ENCODE results near the gene DNAJA1.

The DNAJA1 gene

DNA sequence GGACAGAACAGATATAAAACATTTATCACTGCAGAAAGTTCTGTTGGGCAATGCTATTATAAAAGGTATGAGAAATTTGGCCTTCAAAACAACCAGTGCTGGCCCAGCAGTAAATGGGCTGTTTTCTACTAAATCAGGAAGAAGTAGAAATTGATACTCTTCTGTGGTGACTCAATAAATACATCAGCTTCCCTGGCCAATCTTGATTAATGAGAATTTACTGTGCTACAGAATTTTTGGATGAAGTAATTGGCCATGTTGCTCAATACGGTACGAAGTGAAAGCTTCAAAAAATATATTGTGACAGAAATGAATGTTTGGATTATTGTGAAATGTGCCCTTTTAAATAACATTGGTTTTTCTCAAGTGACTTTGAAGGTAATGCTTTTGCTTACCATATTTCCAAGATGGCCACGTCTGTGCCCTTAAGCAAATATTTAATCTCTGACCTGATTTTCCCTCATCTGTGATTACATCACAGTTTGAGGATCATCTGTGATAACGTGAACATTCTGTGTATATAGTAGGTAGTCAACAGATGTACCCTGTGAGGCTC lies 4.2 kb downstream of the DNAJA1 start:
- DNase-seq: no peak

DNA sequence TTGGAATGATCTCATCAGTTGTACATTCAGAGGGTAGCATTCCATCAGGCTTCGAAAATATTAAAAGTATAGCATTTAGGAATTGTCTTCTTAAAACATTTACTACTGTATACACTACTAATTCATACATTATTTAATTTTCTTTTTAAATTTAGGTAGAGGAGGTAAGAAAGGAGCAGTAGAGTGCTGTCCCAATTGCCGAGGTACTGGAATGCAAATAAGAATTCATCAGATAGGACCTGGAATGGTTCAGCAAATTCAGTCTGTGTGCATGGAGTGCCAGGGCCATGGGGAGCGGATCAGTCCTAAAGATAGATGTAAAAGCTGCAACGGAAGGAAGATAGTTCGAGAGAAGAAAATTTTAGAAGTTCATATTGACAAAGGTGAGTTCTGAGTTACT lies 5.2 kb downstream of the DNAJA1 start:
- DNase-seq: no peak

DNA sequence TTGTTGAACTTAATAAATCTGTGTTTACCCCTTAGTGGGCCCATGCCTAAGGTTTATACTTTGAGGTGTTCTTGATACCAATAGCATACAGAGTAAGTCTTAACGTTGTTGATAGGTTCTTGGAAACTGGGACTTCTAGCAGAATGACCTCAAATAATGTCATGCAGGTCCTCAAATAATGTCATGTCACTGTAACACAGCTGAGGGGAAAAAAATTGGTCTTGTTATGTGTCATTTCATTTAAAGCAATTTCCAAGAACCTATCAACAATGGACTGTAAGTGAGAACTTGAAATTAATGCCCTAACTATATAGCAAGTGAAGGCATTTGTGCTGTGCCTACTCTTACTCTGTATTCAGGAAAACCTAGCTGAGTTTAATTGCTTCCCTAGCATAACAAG lies 7.2 kb downstream of the DNAJA1 start:
- DNase-seq: no peak

DNA sequence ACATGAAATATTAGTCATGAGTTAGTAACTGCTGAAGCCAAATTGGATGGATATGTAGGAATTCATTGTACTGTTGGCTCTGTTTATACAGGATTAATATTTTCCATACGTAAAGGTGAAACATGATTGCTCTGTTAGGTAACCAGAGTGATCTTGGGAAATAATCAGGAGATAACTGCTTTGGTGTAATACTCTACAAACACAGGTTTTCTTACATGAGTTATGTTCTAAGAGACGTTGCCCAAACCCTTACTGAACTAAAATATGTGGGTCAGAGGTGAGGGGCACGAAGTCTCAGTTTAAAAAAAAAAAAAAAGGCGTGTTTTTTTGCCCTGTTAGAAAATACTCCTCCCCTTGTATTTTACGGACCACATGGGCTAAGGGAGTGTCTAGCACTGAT lies 7.8 kb downstream of the DNAJA1 start:
- no peak for DNase-seq

DNA sequence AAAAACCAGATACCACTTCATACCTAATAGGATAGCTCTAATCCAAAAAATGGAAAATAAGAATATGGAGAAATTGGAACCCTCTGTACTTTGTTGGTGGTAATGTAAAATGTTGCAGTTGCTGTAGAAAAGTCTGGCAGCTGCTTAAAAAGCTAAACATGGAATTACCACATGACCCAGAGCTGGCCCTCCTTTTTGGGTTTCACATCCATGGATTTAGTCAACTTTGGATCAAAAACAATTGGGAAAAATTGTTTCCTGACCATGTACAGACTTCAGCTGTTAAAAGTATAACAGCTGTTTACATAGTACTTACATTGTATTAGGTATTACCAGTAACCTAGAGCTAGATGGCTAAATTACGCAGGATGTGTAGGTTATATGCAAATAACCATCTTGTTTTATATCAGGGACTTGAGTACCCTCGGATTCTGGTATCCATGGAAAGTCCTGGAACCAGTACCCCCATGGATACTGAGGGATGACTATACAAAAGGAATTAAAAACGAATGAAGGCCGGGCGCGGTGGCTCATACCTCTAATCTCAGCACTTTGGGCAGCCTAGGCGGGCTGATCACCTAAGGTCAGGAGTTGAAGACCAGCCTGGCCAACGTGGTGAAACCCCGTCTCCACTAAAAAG lies 15.8 kb downstream of the DNAJA1 start:
- DNase-seq: no peak

DNA sequence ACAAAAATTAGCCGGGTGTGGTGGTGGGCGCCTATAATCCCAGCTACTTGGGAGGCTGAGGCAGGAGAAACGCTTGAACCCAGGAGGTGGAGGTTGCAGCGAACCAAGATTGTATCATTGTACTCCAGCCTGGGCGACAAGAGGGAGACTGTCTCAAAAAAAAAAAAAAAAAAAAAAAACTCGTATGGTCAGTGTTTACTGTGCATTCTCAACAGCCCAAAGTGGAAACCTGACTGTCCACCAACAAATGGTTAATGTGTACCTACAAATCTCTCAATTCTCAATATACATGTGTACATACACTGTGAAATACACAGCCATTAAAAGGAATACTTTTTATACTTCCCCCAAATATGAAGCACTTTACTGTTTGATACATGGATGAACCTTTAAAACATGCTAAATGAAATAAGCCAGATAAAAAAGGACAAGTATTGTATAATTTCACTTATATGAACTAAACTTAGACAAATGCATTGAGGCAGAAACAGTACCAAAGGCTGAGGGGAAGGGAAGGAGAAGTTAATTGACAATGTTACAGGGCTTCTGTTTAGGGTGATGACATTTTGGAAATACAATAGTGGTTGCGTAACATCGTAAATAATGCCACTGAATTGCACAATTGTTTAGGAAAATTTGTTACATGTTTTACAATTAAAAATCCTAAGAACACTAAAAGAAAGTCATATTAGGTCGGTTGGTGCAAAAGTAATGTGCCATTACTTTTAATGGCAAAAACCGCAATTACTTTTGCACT lies 16.5 kb downstream of the DNAJA1 start:
- no peak for DNase-seq

DNA sequence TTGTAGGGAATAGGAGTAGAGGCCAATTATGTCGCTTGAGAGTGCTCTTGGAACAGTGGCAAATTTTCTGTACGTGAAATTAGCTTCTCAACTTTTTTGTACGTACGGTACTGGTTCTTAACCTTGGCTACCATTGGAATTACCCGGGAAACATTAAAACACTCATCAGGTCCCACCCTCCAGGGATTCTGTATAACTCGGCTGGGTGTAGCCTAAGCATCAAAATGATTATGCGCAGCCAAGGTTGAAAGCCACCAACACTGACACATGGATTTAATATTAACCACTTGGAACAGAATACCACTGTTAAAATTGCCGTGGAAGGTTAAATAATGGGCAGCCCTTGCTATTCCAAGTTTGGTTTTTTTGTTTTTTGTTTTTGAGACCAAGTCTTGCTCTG lies 17.4 kb downstream of the DNAJA1 start:
- DNase-seq: no peak

DNA sequence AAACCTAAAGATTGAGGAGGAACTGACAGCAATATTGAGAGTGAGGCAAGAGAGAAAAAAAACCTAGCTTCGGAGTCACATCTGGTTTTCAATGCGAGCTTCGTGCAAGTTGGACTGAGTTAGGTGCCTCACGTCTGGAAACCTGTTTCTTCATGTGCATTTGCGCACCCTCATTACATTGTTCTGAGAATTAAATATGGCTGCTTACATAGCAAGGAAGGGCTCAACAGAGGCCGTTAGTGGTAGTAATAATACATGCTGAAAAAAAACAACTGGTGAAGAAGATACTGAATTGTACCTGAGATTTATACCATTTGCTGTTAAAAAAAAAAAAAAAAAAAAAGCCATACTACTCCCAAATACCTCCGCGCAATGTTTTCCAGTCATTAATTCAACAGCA lies 18.6 kb downstream of the DNAJA1 start:
- DNase-seq: no peak

DNA sequence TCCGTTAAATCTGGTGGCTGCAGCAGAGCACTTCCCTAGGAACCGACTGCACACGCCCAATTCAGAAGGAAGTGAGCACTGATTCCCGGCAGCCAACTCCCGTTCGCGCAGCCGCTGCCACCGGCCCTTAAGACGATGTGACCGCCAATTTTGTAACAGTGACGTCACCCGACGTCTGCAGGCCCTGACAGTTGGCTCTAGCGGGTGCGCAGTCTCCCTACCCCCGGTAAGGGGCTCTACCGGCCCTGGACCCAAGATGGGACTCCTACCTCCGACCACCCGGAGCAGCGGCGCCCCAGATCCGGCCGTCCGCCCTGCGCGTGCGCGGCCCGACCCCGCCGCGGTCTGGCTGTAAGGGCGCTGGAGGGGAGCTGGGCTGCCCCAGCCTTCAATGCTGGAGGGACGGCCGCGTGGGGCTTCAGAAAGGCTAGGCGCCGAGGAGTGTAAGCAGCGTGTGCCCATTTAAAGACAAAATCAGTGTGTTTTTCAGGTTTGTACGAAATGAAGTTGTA lies 19.1 kb downstream of the DNAJA1 start:
- peak; percentile 47 for DNase-seq

DNA sequence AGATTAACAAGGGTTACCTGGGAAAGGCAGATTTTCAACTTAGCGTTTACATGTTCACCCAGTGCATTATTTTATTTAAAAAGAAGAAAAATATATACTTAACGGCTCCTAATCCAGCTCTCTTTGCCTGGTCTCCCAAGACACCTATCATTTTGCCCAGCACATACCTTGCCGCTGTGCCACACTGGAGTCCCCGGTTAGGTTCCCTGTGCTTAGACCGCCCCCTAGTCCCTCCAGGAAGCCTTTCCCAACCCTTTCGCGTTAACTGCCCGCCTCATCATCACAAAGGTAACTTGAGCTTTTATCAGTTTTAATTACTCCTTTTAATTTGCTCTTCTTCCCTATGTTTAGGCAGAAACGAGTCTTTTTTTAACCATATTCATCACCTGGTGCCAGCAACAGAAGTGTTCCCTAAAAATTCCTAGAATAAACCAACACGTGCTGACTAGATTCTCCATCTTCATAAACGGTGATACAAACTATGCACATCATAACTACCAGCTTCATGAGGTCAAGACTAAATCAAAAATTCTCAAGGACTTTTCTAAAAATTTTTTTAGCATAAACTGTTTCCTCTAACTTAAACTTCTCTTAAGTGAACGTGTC lies 19.7 kb downstream of the DNAJA1 start:
- no peak for DNase-seq

DNA sequence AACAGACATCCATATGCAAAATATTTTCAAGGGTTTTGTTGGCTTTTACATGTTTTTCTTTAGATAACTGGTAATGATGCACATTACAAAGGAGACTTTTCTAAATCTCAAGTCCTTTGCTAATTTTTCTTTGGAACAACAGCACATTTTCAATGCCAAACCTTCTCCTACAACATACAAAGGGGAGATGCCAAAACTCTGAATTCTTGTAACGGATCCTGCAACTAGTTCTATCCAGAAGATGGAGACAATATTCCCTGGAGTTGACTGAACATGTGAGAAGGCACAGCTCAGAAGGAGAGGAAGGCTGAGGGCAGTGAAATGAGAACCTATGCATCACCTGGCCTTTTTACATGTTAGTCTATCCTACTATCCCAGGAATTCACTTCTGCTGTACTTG lies 21.0 kb downstream of the DNAJA1 start:
- DNase-seq: no peak

DNA sequence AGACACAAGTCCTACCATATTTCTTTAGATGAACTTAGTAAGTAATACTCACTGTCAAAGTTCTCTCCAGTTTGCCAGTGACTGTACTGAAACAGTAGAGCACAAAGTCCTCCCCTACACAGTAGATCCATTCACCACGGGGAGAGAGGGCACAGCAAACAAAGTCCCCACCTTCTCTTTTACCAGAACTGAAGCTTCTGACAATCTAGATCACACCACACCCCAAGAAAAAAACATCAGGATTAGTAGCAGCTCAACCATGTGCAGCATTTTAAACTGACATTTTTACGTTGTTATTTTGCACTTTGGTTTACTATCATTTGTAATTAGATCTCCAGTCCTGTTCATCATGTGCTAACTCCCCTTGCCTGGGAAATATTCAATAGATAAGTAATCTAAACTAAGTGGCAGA lies 23.0 kb downstream of the DNAJA1 start:
- no peak for DNase-seq

DNA sequence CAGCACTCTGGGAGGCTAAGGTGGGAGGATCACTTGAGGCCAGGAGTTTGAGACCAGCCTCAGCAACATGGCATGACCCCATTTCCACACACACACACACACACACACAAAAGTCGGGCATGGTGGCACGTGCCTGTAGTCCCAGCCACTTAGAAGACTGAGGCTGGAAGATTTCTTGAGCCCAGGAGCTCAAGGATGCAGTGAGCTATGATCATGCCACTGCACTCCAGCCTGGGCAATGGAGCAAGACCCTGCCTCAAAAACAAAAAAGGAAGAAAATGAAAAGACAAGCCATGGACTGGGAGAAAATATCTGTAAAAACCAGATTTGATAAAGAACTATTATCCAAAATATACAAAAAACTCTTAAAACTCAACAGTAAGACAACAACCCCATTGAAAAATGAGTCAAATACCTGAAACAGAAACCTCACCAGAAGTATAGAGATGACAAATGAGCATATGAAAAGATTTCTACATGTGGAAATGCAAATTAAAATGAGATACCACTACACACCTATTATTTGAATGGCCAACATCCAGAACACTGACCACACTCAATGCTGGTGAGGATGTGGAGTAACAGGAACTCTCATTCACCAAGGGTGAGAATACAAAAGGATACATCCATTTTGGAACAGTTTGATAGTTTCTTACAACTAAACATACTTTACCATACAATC lies 24.7 kb downstream of the DNAJA1 start:
- no peak for DNase-seq

DNA sequence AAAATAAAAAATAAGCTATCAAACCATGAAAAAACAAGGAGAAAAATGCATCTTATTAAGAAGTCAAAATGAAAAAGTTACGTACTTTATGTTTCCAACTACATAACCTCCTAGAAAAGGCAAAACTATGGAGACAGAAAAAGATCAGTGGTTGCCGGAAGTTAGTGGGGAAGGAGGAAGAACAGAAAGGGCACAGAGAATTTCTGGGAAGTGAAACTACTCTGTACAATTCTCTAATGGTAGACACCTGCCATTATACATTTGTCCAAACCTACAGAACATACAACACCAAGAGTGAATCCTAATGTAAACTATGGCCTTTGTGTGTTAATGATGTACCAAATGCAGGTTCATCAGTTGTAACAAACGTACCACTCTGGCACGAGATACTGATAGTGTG lies 26.1 kb downstream of the DNAJA1 start:
- no peak for DNase-seq

DNA sequence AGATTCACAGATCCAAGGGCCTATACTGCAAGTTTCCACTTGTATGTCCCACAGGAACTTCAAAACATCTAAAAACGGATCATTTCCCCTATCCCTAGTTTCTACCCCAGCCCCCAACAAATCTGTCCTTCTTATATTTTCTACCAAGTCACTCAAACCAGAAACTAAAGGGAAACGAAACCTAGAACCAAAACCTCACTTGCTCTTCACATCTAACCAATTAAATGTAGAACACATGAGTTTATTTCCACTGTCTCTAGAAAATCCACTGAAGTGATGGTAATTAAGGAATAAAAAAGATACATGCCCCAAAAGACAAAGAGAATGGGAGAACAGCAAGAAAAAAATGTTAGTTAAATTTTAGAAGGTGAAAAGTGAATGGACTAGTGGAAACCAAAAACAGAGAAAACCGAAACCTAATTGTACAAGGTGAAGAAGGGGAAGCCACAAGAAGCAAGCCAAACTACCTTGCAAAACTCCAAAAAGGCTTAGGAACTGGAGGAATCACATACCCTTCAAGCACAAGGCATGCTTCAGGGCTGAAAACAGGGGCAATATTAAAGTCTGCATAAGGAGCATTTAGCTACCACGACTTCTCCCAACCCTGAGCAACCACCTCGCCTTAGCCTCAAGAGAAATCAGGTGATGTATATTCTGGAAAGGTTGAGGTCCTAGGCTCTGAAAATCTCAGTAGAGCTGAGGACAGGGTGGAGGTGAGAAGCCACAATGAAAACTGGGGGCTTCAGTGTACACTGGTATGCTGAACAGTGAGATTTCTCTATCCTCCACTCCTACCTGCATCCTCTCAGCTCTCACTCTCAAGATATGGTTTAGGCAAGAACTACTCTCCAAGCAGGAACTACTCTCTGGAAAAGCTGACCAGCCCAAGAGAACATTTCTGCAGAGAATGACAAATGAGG lies 40.3 kb downstream of the DNAJA1 start:
- DNase-seq: no peak

DNA sequence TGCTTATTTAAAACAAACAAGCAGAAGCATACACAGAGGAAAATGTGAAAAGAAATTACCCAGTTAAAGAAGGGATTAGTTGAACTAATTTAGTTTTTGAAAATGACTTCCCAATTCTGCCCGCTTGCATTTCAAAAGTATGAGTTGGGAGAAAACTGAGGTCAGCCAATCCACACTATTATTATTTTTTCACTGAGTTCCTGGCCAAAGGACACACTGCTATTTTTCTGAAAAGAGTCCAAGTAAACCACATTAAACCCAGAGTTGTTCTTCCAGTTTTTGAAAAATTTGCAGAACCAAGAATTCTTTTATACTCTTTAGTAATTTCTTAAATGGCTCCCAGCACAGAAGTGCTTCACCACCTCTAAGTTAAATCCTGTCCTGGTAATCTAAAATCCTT lies 43.9 kb downstream of the DNAJA1 start:
- no peak for DNase-seq

DNA sequence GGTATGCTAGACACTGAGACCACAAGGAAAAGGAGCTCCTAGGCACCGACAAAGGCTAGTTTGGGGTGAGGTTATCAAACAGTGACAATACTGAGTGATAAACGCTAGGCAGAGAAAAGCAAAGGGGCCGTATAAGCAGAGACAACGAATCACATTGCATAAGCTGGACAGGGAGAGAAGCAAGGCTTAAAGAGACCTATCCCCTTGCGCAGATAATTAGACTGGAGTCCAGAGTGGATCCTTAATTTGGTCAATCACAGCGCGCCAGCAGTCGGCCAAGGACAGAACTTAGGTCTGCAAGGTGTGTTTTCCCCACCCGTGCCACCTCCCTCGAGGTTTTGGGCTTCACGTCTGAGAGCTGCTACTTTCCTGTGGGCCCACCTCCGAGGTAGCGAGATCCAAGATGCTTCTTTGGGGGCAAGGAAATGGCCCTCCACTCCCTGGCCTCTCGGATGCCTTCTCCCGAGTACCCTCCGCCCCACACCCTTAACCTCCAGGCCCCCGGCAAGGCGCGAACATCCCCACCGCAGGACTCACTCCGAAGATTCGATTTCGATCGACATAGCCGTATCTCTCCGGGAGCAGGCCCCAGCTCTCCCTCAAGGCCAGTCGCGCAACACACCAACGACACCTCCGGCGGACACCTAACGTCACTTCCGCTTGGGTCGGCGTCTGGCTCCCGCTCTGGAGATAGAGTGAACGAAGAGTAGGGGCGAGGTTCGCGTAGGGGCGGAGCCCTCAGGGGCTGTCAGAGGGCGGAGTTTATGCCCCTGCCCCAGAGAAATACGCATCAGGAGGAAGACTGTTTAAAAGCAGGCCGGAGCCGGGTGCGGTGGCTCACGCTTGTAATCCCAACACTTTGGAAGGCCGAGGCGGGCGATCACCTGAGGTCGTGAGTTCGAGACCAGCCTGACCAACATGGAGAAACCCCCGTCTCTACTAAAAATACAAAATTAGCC lies 51.3 kb downstream of the DNAJA1 start, which contains the start of gene SMU1:
SMU1 (minus strand) TSS at position 629 of the 959 bp plus-strand sequence; CDS start at position 563, 66 bp downstream.
- peak; percentile 95 for DNase-seq

DNA sequence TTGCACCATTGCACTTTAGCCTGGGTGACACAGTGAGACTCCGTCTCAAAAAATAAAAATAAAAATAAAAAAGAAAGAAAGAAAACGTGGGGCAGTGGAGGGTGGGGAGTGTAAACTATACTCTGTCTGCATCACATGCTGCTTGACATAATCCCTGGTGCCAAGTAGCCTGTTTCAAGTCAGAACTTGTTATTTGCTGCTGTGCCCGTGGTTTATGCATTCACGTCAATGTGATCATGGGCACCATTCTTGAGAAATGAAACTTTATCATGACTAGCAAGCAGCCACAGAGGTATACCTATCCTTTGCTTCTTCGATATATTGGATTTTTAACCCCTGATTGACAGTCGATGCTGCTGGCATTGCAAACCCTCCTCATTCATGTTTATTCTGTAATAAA lies 55.5 kb downstream of the DNAJA1 start:
- no peak for DNase-seq

DNA sequence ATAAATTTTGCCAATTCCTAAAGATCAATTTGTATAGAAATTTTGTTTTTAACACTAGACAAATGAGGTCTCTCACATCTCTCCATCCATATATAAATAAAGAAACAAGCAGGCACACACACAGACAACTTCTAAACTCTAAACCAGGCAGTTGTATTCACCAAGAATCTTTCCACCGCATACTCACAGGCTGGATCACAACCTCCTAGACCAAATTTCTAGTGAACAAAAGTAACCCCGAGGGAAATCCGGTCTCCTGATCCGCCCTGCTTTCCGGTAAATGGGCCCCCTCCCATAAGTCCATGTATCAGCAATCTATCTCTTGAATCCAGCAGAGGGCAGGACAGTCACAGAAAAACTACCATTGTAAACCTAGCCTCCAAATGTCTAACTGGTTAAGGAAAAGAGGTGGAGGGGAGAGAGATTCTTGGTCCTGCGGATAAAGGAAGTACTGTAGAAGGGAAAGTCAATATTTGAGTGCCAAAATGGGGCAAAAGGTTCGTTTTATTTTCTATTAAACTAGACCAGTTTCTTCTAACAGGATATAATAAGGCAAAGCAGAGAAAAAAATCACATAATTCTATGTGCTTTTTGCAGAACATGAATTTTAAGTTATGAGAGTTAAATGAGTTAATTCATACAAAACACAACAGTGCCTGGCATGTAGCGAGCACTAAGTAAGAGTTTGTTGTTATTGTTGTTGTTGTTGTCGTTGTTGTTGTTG lies 56.2 kb downstream of the DNAJA1 start:
- peak; percentile 55 for DNase-seq

DNA sequence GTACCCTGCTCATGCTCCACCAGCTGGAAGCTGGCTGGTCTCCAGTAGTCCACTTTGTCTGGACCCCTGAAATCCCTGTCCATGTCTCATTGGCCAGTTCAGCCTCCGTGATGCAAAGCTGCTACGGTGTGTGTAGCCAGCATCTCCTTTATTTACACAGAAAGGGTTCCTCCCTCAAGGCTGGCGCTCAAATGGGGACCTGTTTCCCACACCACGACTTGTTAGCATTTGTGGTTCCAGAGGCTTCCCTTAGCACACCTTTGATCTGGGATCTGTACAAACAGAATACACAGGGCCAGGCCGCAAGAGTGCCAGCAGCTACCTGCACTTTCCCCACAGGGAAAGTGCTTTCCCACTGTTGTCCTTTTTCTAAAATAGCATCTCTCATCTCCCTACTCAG lies 57.1 kb downstream of the DNAJA1 start:
- no peak for DNase-seq
